Esophagus muscularis mucosa (tissue), 4 donors: ENCODE results near the gene ZNF90. TPM values are rescaled to one million over a fixed set of nuclear protein-coding genes. Genes with fewer than 3 reads are reported as not detected.
"Not testable (repeated sequence)": the region's sequence is repeated elsewhere in the genome, so short reads cannot be mapped to it uniquely, and the experiment has no call there.

ENCODE experiments used
- DNase-seq: peaks from one replicate; pipeline ENCODE4 v3.0.0-alpha.2; 2017; ENCODE audit errors: extremely low spot score
- H3K27ac ChIP-seq, 4 donors: fragments of 200-600 bp; sonication (generic); replicated peaks in 1 of 4; 1 replicate in 3 of 4; 2 replicates in 1 of 4; pipeline ENCODE4 v1.5.1; 2016 to 2019; ENCODE audit warnings: mild to moderate bottlenecking in 1 of 4
- H3K27me3 ChIP-seq, 4 donors: fragments of 200-600 bp; sonication (generic); one replicate each; pipeline versions ENCODE4 v1.5.1 to v1.6.0; 2016 to 2019
- H3K36me3 ChIP-seq, 4 donors: fragments of 200-600 bp; sonication (generic); one replicate each; pipeline ENCODE4 v1.5.1; 2016 to 2019
- H3K4me1 ChIP-seq, 4 donors: fragments of 200-600 bp; sonication (generic); one replicate each; pipeline ENCODE4 v1.5.1; 2016 to 2019
- H3K4me3 ChIP-seq, 4 donors: fragments of 200-600 bp; sonication (generic); 1 replicate in 2 of 4; 2 replicates in 2 of 4; pipeline ENCODE4 v1.5.1; 2016 to 2019; ENCODE audit warnings: mild to moderate bottlenecking in 4 of 4, moderate library complexity in 1 of 4
- H3K9me3 ChIP-seq, 4 donors: fragments of 200-600 bp; sonication (generic); 1 replicate in 3 of 4; 2 replicates in 1 of 4; pipeline ENCODE4 v1.5.1; 2016 to 2019
- CTCF ChIP-seq, 3 experiments: fragments of 200-600 bp in 2 of 3; fragments of 450-650 bp in 1 of 3; sonication (generic) in 2 of 3; IDR thresholded peaks; one replicate each; pipeline ENCODE4 v1.5.1; 2017 to 2019; ENCODE audit warnings: antibody characterized with exemption in 3 of 3, mild to moderate bottlenecking in 2 of 3, moderate library complexity in 1 of 3
- EP300 ChIP-seq: sonication (generic); formaldehyde crosslinking; IDR thresholded peaks from one replicate; pipeline ENCODE4 v1.6.1; 2017; ENCODE audit warnings: antibody characterized with exemption
- POLR2A ChIP-seq: fragments of 450-650 bp; IDR thresholded peaks from one replicate; pipeline ENCODE4 v1.6.1; 2017; ENCODE audit warnings: antibody characterized with exemption, moderate library complexity, mild to moderate bottlenecking, low read depth
- POLR2AphosphoS5 ChIP-seq, 2 donors: sonication (generic); formaldehyde crosslinking; IDR thresholded peaks; one replicate each; pipeline ENCODE4 v1.6.1; 2017; ENCODE audit warnings: antibody characterized with exemption in 2 of 2
- WGBS: methylation state at CpG from one replicate; pipeline ENCODE4 v1.1.5; 2018; 5-methylcytosine and 5-hydroxymethylcytosine counted together
- intact Hi-C: fragments of 100-400 bp; cut with DNase I; formaldehyde crosslinking; loops from one replicate; pipeline ENCODE4 v1.15.1; 2023
- total RNA-seq, 4 donors: library from RNA; depleted of rRNA; stranded (reverse); fragments of >200 nt; gene quantifications; one replicate each; pipeline versions ENCODE4 v1.1.0 to v1.2.1, GENCODE V29; 2016

Gene ZNF90
- total RNA-seq, 4 donors from 2014 or later: 0.66 to 1.4 (median 0.77) TPM

- Histone ChIP-seq H3K9me3 (no peaks in the 10 kb centered on the region), H3K27ac (no peak overlapping the region), H3K4me3 (no peak overlapping the region), H3K4me1 (peaks cover 0 to 3% (median under 1%) of the 10 kb centered on the region in 4 donors), H3K36me3 (no peaks in the 10 kb centered on the region), H3K27me3 (peaks cover 0 to 15% (median 0%) of the 10 kb centered on the region in 4 donors)
- intact Hi-C loops: no loop called here
- no peak for TF ChIP-seq EP300
- no peak for TF ChIP-seq POLR2A
- no peak for TF ChIP-seq POLR2AphosphoS5 (IDR thresholded peaks at IDR 0.05)
- TF ChIP-seq CTCF (IDR thresholded peaks at IDR 0.05): no peak
- WGBS: 49% methylated on average over 3 of the region's 3 CpGs
- no peak for DNase-seq
These were observed 33.1 kb upstream of the ZNF90 start for GRCh38 chr19:20044663-20045062.

GRCh38 chr19:20045742-20046141 is 32.1 kb upstream of the ZNF90 start:
- peaks cover 0 to 15% (median 0%) of the 10 kb centered on the region in 4 donors for H3K27me3 ChIP-seq
- H3K27ac ChIP-seq, H3K4me3 ChIP-seq, H3K36me3 ChIP-seq, intact Hi-C loops, DNase-seq, H3K9me3 ChIP-seq, H3K4me1 ChIP-seq: not testable (repeated sequence)
- WGBS: 68% methylated on average over 5 of the region's 5 CpGs

- H3K27me3 ChIP-seq: no peaks in the 10 kb centered on the region
- peak overlapping the region; percentile 64 to 85 (median 75) for H3K4me3 ChIP-seq
- H3K9me3 ChIP-seq: no peaks in the 10 kb centered on the region
- no peaks in the 10 kb centered on the region for H3K36me3 ChIP-seq
- peak; percentile 96 for DNase-seq
- TF ChIP-seq EP300 (no peak), POLR2A (no peak), CTCF (IDR thresholded peaks at IDR 0.05) (peak in 1 of 3 experiments; percentile 12), POLR2AphosphoS5 (IDR thresholded peaks at IDR 0.05) (peak; percentile 83 to 84)
- H3K27ac ChIP-seq: peak overlapping the region; percentile 76 to 82 (median 80)
- H3K4me1 ChIP-seq: peaks cover 8 to 12% (median 12%) of the 10 kb centered on the region in 4 donors
- 2% methylated on average over 29 of the region's 43 CpGs for WGBS
- intact Hi-C loops: no loop called here
These were observed 25.7 kb upstream of the ZNF90 start for GRCh38 chr19:20051841-20052768.

GRCh38 chr19:20058738-20059137 is 19.1 kb upstream of the ZNF90 start:
- H3K36me3 ChIP-seq, H3K27ac ChIP-seq, H3K27me3 ChIP-seq, H3K4me3 ChIP-seq, H3K4me1 ChIP-seq, DNase-seq, intact Hi-C loops, H3K9me3 ChIP-seq: not testable (repeated sequence)

GRCh38 chr19:20060282-20060681 is 17.5 kb upstream of the ZNF90 start:
- no peaks in the 10 kb centered on the region for H3K4me1 ChIP-seq
- no peak for DNase-seq
- no peaks in the 10 kb centered on the region for H3K9me3 ChIP-seq
- intact Hi-C loops: no loop called here
- 83% methylated on average over 1 of the region's 1 CpG for WGBS
- no peak overlapping the region for H3K27ac ChIP-seq
- H3K27me3 ChIP-seq: no peaks in the 10 kb centered on the region
- no peak overlapping the region for H3K4me3 ChIP-seq
- no peaks in the 10 kb centered on the region for H3K36me3 ChIP-seq
- TF ChIP-seq CTCF (IDR thresholded peaks at IDR 0.05): no peak
- TF ChIP-seq POLR2AphosphoS5 (IDR thresholded peaks at IDR 0.05): no peak
- no peak for TF ChIP-seq POLR2A
- TF ChIP-seq EP300: no peak
